HepG2 (cell line): ENCODE measurements around the gene KRT79. TPM values are rescaled to one million over a fixed set of nuclear protein-coding genes. Genes with fewer than 3 reads are reported as not detected.

ENCODE experiments used
- ATAC-seq: fragments of 200-7000 bp; cut with Tn5 transposase; 3 replicates; pipeline ENCODE4 v1.9.1; 2020; ENCODE audit warnings: mild to moderate bottlenecking, moderate library complexity
- BruUV-seq: library from RNA; stranded (reverse); fragments of 400-500 nt; replicated peaks from 2 replicates; lab custom pipeline; 2021; lab: Mats Ljungman, UMichigan
- CTCF ChIA-PET: fragments of 300-600 bp; formaldehyde crosslinking; extraction: SDS; loops from one replicate; lab custom pipeline; 2021; ENCODE audit warnings: low total read pairs, inconsistent platforms, low intra/inter-chr PET ratio; lab: Yijun Ruan, JAX
- POLR2A ChIA-PET: fragments of 350-600 bp; sonication (Branson Sonifier 250); formaldehyde crosslinking; loops from one replicate; lab custom pipeline; 2020; ENCODE audit warnings: antibody characterized with exemption, inconsistent platforms; lab: Yijun Ruan, JAX
- DNase-seq: peaks from one replicate; pipeline ENCODE4 v3.0.0-alpha.2; 2015; ENCODE audit warnings: low spot score
- FAIRE-seq: peaks from 3 replicates; lab custom pipeline; 2011; peaks lifted over from hg19 to GRCh38; lab: Jason Lieb, UNC
- H2AFZ ChIP-seq: one replicate; pipeline ENCODE4 v1.6.1; 2011; ENCODE audit warnings: low read length, inconsistent platforms
- H3K27ac ChIP-seq: fragments of 300-600 bp; 3 replicates; pipeline ENCODE4 v1.8.0; 2011; ENCODE audit warnings: mixed run types, mild to moderate bottlenecking, mixed read lengths, low read length, inconsistent platforms; ENCODE audit not compliant: insufficient read depth; ENCODE audit errors: extremely low read length
- H3K27me3 ChIP-seq, 2 experiments: fragments of 200-600 bp in 1 of 2; 2 replicates in 1 of 2; 3 replicates in 1 of 2; pipeline versions ENCODE4 v1.6.0 to v1.8.0; 2011; ENCODE audit warnings: low read length in 2 of 2, mild to moderate bottlenecking in 2 of 2, moderate library complexity in 2 of 2, inconsistent platforms in 1 of 2; ENCODE audit not compliant: insufficient read depth in 2 of 2, control insufficient read depth in 1 of 2
- H3K36me3 ChIP-seq, 2 experiments: fragments of 200-600 bp in 1 of 2; replicated peaks in 1 of 2; 2 replicates in 1 of 2; 3 replicates in 1 of 2; pipeline versions ENCODE4 v1.5.1 to v1.8.0; 2011; ENCODE audit warnings: low read length in 2 of 2, inconsistent platforms in 1 of 2; ENCODE audit not compliant: insufficient read depth in 2 of 2, control insufficient read depth in 1 of 2
- H3K4me1 ChIP-seq: 2 replicates; pipeline ENCODE4 v1.5.1; 2012; ENCODE audit warnings: low read length, inconsistent platforms; ENCODE audit not compliant: insufficient read depth
- H3K4me2 ChIP-seq: 2 replicates; pipeline ENCODE4 v1.6.0; 2011; ENCODE audit warnings: low read depth, low read length, inconsistent platforms
- H3K4me3 ChIP-seq, 3 experiments: fragments of 200-600 bp in 1 of 3; sonication (generic), shearing (Covaris generic) in 1 of 3; replicated peaks in 1 of 3; 2 replicates each; pipeline ENCODE4 v1.5.1; 2011 to 2016; ENCODE audit warnings: low read length in 3 of 3, inconsistent platforms in 2 of 3, low read depth in 2 of 3, mild to moderate bottlenecking in 2 of 3, control low read depth in 1 of 3, mixed read lengths in 1 of 3; ENCODE audit not compliant: insufficient read depth in 1 of 3
- H3K79me2 ChIP-seq: one replicate; pipeline ENCODE4 v1.6.1; 2011; ENCODE audit warnings: low read length, inconsistent platforms; ENCODE audit not compliant: insufficient read depth
- H3K9ac ChIP-seq: 2 replicates; pipeline ENCODE4 v1.6.0; 2011; ENCODE audit warnings: mild to moderate bottlenecking, low read depth, low read length, inconsistent platforms; ENCODE audit not compliant: insufficient read depth
- H3K9me3 ChIP-seq: 2 replicates; pipeline ENCODE4 v1.5.1; 2012; ENCODE audit warnings: mild to moderate bottlenecking, low read length
- H4K20me1 ChIP-seq: 2 replicates; pipeline ENCODE4 v1.6.0; 2011; ENCODE audit warnings: inconsistent platforms, mild to moderate bottlenecking, low read length, moderate library complexity; ENCODE audit not compliant: insufficient read depth
- ARID4A ChIP-seq: sonication (generic); formaldehyde crosslinking; IDR thresholded peaks from 2 replicates; pipeline ENCODE4 v1.5.0; 2020; ENCODE audit warnings: mild to moderate bottlenecking, missing genetic modification reagents, borderline replicate concordance
- ETS1 ChIP-seq: sonication (generic); formaldehyde crosslinking; IDR thresholded peaks from 2 replicates; pipeline ENCODE4 v1.4.0; 2020; ENCODE audit warnings: missing genetic modification reagents
- HNRNPH1 ChIP-seq: fragments of 200-400 bp; formaldehyde crosslinking; optimal IDR thresholded peaks from 2 replicates; pipeline ENCODE3; 2017; ENCODE audit warnings: mild to moderate bottlenecking, low read depth, low read length
- PBX2 ChIP-seq: IDR thresholded peaks from 2 replicates; pipeline ENCODE4 v1.6.1; 2016; ENCODE audit warnings: control low read depth
- REL ChIP-seq: sonication (generic); formaldehyde crosslinking; conservative IDR thresholded peaks from 2 replicates; pipeline ENCODE4 v1.8.0; 2022; ENCODE audit warnings: mild to moderate bottlenecking, missing genetic modification reagents, moderate library complexity
- SOX5 ChIP-seq: IDR thresholded peaks from 2 replicates; pipeline ENCODE4 v1.6.1; 2016; ENCODE audit warnings: borderline replicate concordance
- ZBTB25 ChIP-seq: IDR thresholded peaks from 2 replicates; pipeline ENCODE4 v1.6.1; 2018; ENCODE audit warnings: missing genetic modification reagents
- ZNF382 ChIP-seq: sonication (generic); formaldehyde crosslinking; IDR thresholded peaks from 2 replicates; pipeline ENCODE4 v1.5.0; 2020; ENCODE audit warnings: missing genetic modification reagents, mild to moderate bottlenecking, borderline replicate concordance
- ZNF749 ChIP-seq: sonication (generic); formaldehyde crosslinking; IDR thresholded peaks from 2 replicates; pipeline ENCODE4 v1.8.0; 2022; ENCODE audit warnings: mild to moderate bottlenecking, missing genetic modification reagents, moderate library complexity, borderline replicate concordance
- ZSCAN21 ChIP-seq: sonication (generic); formaldehyde crosslinking; IDR thresholded peaks from 2 replicates; pipeline ENCODE4 v1.8.0; 2022; ENCODE audit warnings: mild to moderate bottlenecking, missing genetic modification reagents, moderate library complexity, borderline replicate concordance
- WGBS: methylation state at CpG from one replicate; pipeline ENCODE4 v1.1.6; 2017; ENCODE audit warnings: low lambda C conversion rate; 5-methylcytosine and 5-hydroxymethylcytosine counted together
- in situ Hi-C: cut with HindIII; loops from 2 replicates; pipeline ENCODE4 v1.10.0; 2017; ENCODE audit warnings: low pct_unique_long_range_greater_than_20kb; ENCODE audit not compliant: extremely low pct_ligation_motif_present
- intact Hi-C: fragments of 100-400 bp; cut with micrococcal nuclease; formaldehyde crosslinking; loops from one replicate; pipeline ENCODE4 v1.10.0; 2022; ENCODE audit not compliant: unreplicated experiment
- polyA plus RNA-seq, 8 experiments: library from polyadenylated mRNA; depleted of rRNA in 3 of 8; stranded (reverse) in 7 of 8; unstranded in 1 of 8; fragments of >200 nt; fragmentation: Illumina TruSeq in 4 of 8; extraction: Trizol in 4 of 8; gene quantifications; 2 replicates each; pipeline versions ENCODE4 v1.2.1 to v1.2.3, GENCODE V29; 2011 to 2016; ENCODE audit warnings: low read depth in 4 of 8, missing spikeins in 1 of 8, mixed read lengths in 1 of 8; ENCODE audit not compliant: insufficient read depth in 1 of 8
- total RNA-seq, 5 experiments: library from RNA; depleted of rRNA; stranded (reverse); fragments of >200 nt; fragmentation: Illumina TruSeq; extraction: Trizol; gene quantifications; 2 replicates each; pipeline ENCODE4 v1.2.3, GENCODE V29; 2016; ENCODE audit warnings: low read depth in 1 of 5

The KRT79 gene
- total and polyA plus RNA-seq, 2 of the 13 experiments (the other 11 are each of a cell fraction or from before 2014, with no cell fraction given), result 0.09 TPM; not detected in 1

- H3K9me3 ChIP-seq, result no peaks in the 10 kb centered on the region
- H3K36me3 ChIP-seq, result no peaks in the 10 kb centered on the region
- H3K27ac ChIP-seq, result no peak overlapping the region
- BruUV-seq, result no TSS peak
- ATAC-seq, result no peak
- no peak overlapping the region for H3K9ac ChIP-seq
- H3K27me3 ChIP-seq, result peaks cover 0 to 4% of the 10 kb centered on the region in 2 experiments; a peak in 2 of 5 replicates
- TF ChIP-seq ZBTB25 (no peak), PBX2 (no peak), ZSCAN21 (no peak), ZNF382 (CRISPR knock-in tag) (no peak), ETS1 (CRISPR knock-in tag) (no peak), ARID4A (no peak), ZNF749 (CRISPR knock-in tag) (no peak), SOX5 (CRISPR knock-in tag) (no peak), REL (CRISPR knock-in tag) (no peak), HNRNPH1 (no peak)
- TF ChIP-seq, all 625 proteins: peak for 0
- H2AFZ ChIP-seq, result no peak overlapping the region
- DNase-seq, result no peak
- H3K4me2 ChIP-seq, result no peak overlapping the region
- 2% methylated on average over 7 of the region's 7 CpGs for WGBS
- no peak for FAIRE-seq
- H3K4me3 ChIP-seq, result no peak overlapping the region
- no peaks in the 10 kb centered on the region for H3K4me1 ChIP-seq
- no peaks in the 10 kb centered on the region for H3K79me2 ChIP-seq
- intact Hi-C loops, result no loop called here
- ChIA-PET CTCF (no interaction called here), POLR2A (no interaction called here)
- H4K20me1 ChIP-seq, result no peaks in the 10 kb centered on the region
- in situ Hi-C loops, result no loop called here
Measured at GRCh38 chr12:52798671-52799504, 35.2 kb downstream of the KRT79 start.
